VCaP (cell line): ENCODE data around the gene ZNF774.
A peak's percentile ranks its signal among the peaks of the same experiment; 100 is the strongest.

ENCODE experiments used
- H3K27ac ChIP-seq: fragments of 450-650 bp; 2 replicates; pipeline ENCODE4 v1.5.1; 2017
- CTCF ChIP-seq: fragments of 450-650 bp; conservative IDR thresholded peaks from 2 replicates; pipeline ENCODE4 v1.5.1; 2017; ENCODE audit warnings: mild to moderate bottlenecking, moderate library complexity

The ZNF774 gene

DNA sequence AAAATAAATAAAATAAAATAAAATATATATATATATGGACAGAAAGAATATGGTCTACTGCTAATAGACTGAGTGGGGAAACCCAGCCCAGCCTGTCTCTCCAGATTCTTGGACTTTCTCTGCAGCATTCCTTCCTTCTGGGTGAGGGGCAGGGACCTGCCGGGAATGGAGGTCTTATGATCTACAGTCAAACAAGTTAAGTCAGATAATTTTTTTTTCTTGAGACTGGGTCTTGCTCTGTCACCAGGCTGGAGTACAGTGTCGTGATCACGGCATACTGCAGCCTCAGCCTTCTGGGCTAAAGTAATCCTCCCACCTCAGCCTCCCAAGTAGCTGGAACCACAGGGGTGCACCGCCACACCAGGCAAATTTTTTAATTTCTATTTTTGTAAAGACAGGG, 33.5 kb upstream of the ZNF774 start:
- TF ChIP-seq CTCF: no peak

GRCh38 chr15:90320062-90320884, 31.8 kb upstream of the ZNF774 start:
- H3K27ac ChIP-seq: peak overlapping the region; percentile 52
- peak; percentile 99 for TF ChIP-seq CTCF

More for the DNA sequence above, 33.5 kb upstream of the ZNF774 start:
- peak overlapping the region; percentile 52; the same call in 1 of the 2 replicates for H3K27ac ChIP-seq

DNA sequence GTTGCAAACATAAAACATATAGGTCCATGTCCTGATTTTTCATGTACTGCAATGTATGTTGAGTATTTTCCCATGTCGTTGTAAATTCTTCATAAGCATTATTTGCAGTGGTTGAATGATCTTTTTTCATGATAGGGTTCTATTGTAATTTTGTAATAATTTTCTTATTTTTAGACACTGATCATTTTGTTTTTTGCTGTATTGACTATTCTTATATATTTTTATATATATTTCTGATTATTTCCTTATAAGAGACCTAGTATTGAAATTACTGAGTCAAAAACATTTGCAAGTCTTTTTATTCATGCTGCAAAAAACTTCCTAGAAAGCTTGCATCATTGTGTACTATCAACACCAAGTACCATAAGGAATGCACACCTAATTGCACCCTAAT, 31.2 kb upstream of the ZNF774 start:
- no peak for TF ChIP-seq CTCF
- H3K27ac ChIP-seq: peak overlapping the region; percentile 52; the same call in 1 of the 2 replicates

DNA sequence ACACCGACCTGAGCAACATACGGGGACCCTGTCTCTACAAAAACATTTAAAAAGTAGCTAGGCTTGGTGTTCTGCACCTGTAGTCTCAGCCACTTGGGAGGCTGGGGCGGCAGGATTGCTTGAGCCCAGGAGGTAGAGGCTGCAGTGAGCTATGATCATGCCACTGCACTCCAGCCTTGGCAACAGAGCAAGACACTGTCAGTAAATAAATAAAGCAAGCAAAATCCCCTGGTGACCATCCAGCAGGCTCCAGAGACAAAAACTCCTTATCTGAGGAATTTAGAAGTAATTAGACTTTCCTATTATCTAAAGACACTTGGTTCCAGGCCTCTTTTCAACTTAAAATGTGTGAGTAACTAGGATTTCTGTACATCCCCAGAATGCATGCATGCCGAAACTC, 29.5 kb upstream of the ZNF774 start:
- no peak for TF ChIP-seq CTCF

DNA sequence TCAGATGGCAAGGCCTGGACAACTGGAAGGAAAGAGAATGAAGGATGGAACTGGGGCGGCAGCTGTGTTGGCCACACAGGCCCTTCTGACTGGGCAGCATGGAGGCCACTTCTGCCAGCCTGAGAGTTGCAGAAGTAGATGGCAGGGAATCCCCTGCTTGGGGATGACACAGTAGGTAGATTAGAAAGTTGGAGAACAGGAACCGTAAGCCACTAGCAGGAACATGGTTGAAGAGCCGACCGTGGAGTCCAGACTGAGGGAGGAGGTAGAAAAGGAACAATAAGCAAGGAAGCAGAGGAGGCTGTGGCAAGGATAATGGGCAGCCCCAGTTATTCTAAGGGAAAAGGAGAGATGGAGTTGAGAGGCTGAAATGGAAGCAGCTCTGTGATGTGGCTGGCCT, 26.4 kb upstream of the ZNF774 start:
- no peak for TF ChIP-seq CTCF
- no peak overlapping the region for H3K27ac ChIP-seq

More for the DNA sequence above, 29.5 kb upstream of the ZNF774 start:
- peak overlapping the region; percentile 13; the same call in 1 of the 2 replicates for H3K27ac ChIP-seq

- no peak overlapping the region for H3K27ac ChIP-seq
- TF ChIP-seq CTCF: no peak
Measured at GRCh38 chr15:90326441-90326840, 25.6 kb upstream of the ZNF774 start.

GRCh38 chr15:90327311-90327710, 24.8 kb upstream of the ZNF774 start:
- no peak for TF ChIP-seq CTCF
- H3K27ac ChIP-seq: no peak overlapping the region
